ENCODE data around the gene RFX8. TPM values are rescaled to one million over a fixed set of nuclear protein-coding genes. Genes with fewer than 3 reads are reported as not detected.

The RFX8 gene
- total and polyA plus RNA-seq, 2 of the 8 experiments (the other 6 are each of a cell fraction or from before 2014, with no cell fraction given) = 0.60 to 0.97 TPM

DNA sequence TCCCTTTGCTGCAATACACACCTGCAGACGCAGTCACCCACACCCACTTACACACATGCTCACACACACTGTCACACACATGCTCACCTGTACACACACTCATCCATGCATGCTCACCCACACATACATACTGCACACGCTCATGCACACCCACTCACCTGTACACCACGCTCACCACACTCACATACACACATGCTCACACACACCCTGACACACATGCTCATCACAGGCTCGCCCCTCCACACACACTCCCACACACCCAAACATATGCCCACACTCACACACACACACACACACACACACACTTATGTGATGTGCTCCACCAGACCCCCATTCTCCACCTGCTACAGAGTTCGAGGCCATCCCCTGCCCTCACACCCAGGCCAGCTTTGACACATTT is 64.8 kb downstream of the RFX8 start (continued):
- TF ChIP-seq CHD7 (IDR thresholded peaks at IDR 0.05; ENCODE audit: insufficient replicate concordance, low read length) (no peak), MAFK (IDR thresholded peaks at IDR 0.05; ENCODE audit: low read depth, low read length) (no peak), RAD21 (IDR thresholded peaks at IDR 0.05 in 1 of 2, conservative IDR thresholded peaks at IDR 0.05 in 1 of 2; ENCODE audit: low read depth in 2 of 2, low read length in 2 of 2) (no peak), RBBP5 (IDR thresholded peaks at IDR 0.05; ENCODE audit: borderline replicate concordance, low read depth, low read length) (no peak), POLR2AphosphoS5 (IDR thresholded peaks at IDR 0.05; ENCODE audit: low read depth, low read length) (no peak), HDAC2 (IDR thresholded peaks at IDR 0.05; ENCODE audit: borderline replicate concordance in 1 of 2, low read depth in 2 of 2, low read length in 2 of 2) (no peak), BACH1 (IDR thresholded peaks at IDR 0.05; ENCODE audit: low read length) (no peak)

All from H1 (cell line).